Measurements from ENCODE around the gene AFAP1L1.
"Not testable (repeated sequence)": the region's sequence is repeated elsewhere in the genome, so short reads cannot be mapped to it uniquely, and the experiment has no call there.

The AFAP1L1 gene

DNA sequence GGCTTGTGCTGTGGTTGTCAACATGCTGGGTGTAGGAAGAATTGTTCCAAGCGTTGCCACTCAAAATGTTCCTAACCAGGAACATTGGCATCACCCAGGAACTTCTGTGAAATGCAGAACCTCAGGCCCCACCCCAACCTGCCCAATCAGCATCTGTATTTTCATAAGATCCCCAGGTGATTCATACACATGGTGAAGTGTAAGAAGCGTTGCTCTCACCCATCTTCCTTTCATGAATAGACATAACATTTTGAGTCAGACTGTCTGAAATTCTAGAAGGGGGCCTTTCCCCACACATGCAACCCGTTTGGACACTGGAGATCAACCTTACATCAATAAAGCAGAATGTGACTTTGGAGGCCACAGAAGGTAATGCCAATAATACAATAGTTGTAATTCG lies 9.3 kb upstream of the AFAP1L1 start:
- no peak for DNase-seq

DNA sequence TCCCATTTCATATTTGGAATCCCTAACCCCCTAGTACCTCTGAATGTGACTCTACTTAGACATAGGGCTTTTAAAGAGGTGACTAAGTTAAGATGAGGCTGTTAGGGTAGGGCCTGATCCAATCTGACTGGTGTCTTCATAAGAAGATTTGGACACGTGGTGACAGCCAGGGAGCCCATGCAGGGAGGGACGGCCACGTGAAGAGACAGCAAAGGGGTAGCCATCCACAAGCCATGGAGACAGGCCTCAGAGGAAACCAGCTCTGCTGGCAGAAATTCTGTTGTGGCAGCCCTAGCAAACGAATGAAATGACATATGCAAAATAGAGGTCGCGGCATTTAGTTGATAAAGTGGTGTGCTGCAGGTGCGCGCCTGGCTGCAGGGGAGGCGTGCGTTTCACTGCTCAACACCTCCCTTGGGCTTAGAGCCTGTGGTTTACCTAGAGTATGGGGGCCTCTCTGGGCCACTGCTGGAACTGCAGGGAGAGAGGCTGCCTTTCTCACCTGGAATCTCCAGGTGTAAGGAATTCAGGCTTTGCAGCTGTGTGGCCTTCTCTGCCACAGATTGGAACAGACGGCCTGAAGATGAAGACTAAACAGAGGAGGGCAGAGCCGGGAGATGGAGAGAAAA lies 7.1 kb upstream of the AFAP1L1 start:
- peak; percentile 6 for DNase-seq

DNA sequence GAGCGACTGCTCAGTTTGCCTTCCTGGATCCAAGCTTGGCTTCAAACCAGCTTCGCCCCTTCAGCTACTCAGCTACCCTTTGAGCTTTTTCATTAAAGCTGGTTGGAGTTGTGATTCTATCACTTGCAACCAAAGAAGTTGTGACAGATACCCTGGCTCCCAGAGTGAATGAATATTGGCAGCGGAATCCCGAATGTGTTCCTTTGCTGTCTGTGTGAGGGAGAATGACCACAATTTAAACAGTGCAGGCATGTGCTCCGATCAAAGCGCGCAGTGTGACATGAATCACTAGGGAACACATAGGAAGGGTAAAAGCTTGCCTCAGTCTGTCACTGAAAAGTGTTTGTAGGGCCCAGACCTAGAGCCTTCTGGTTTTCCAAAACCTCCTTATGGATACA lies 6.6 kb upstream of the AFAP1L1 start:
- DNase-seq, result no peak

DNA sequence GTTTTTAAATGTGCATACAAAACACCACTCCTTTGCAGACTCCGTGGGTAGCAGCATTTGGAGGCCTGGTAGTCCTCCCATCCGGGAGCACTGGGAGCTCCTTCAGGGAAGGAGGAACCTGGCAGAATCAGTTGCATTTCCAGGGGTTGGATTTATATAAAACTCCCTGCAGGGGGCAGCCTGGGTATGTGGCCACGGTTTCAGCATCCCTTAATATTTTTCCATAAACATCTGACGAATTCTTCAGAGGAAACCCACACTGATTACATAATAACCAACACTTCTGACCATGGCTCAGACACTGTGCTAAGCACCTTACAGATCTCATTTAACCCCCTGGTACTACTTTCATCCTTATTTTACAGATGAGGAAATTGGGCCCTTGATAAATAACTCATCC lies 6.1 kb upstream of the AFAP1L1 start:
- no peak for DNase-seq

DNA sequence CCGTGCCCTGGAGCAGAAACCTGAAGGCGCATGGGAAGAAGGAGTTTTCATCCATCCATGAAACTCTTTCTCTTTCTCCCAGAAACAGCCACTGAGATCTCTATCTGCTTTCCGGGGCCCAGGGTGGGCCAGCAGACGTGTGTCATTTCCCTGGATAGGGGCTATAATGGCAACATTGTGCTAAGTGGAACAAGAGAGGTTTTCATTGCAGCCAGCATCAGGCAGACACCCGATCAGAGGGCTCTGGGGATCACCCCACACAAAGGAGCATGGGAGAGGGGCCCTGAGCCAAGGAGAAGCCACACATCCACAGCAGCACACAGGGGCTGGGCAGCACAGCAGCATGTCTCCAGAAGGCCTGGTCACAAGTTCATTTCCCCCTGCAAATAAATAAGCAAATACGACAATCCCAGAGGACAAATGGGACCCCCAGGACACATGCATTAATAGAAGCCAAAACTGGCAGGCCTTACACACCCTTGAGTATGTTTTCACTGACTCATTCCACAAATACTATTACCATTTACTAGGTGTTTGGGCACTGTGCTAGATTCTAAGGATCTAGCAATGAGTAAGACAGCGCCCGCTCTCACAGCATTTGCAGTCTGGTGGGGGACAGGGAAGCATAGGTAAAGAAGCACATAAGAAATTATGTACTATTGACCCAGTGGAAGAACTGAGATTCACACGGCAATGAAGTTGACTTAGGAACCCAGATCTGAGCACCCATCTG lies 4.3 kb upstream of the AFAP1L1 start:
- DNase-seq, result no peak

DNA sequence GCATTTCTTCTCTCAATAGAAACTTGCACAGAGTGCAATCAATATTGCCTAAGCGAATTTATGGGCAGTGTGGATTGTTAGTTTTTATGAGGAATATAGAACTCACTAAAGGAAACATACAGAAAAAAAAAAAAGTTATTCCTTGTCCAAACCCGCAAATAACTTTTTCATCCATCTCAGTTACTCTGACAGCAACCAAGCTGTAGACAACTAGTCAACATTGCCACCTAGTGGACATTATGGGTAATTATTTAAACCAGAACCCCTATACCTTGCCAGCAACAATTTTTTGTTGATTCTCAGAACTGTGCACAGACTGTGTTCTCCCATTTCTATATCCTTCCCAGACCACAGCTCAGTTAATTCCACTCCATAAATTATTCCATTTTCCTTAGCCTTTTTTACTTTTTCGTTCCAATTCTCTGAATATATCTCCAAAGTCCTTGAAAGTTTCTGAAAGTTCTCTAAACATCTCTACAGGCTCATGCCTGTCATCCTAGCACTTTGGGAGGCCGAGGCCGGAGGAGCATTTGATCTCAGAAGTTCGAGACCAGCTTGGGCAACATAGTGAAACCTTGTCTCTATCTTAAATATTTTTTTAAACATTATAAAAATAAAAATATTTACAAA lies 2.6 kb upstream of the AFAP1L1 start:
- peak; percentile 63 for DNase-seq

DNA sequence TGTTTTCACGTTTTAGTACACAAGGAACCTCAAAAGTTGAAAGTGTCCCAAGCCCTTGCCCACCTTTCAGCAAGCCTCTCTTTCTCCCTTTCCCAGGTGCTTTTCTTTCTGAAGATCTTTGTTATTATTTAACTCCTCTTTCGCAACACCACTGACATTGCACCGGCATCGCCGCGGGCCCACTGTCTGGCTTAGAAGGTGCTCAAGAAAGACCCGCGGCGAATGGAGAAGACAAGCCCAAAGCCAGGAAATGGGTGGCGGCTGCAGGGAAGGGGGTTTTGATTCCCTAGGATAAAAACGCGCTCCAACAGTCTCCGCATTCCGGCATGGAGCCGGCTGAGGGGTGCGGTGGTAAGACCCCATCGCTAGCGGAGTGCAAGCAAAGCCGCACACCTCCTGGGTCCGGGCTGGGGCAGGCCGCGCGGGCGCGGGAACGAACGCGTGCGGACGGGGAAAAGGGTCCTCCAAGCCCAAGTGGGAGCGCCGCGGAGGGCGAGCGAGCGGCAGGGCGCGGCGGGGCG lies 404 bp upstream of the AFAP1L1 start:
- no peak for DNase-seq

DNA sequence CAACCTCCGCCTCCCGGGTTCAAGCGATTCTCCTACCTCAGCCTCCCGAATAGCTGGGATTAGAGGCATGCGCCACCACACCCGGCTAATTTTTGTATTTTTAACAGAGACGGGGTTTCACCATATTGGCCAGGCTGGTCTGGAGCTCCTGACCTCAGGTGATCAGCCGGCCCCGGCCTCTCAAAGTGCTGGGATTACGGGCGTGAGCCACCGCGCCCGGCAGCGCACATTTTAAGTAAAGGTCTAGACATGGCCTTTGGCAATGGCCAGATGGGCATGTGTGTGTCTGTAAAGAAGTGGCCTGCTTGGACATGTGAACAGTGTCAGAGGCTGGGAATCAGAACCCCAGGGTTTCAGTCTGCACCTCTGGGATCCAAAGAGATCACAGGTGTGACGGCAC lies 1.1 kb downstream of the AFAP1L1 start:
- DNase-seq, result not testable (repeated sequence)

DNA sequence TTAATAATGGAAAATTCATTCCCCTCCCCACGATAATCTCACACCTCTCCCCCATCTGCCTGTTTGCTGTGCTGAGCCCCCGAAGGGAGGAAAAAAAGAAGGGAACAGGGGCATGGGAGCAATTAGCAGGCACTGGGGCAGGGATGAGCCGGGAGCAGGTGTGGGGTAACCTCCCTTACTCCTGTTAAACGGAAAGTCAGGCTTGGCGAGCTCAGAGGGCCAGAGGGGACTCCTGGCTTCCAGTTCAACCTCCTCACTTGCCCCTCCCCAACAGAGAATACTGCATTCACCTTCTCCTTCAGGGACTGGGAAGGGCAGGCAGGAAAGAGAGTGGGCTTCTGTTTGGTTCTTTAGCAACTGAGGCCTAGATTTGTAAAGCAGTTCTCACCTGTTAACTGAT lies 1.6 kb downstream of the AFAP1L1 start:
- DNase-seq, result no peak

DNA sequence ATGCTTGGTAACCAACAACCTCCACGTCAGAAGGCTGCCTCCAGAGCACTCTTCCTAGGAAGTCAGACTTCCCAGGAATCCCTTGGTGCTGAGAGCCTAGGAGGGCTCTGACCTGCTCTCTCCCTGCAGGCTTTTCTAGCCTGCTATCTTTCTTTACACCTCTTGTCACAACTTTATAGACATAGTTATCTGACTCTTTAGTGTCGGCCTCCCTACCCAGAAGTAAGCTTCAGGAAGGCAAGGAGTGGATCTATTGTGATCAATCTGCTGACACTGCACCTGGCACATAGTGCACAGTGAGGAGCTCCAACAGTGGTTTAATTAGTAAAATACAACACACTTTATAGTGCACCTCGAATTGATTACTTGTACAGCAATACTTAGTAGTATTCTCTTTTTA lies 2.3 kb downstream of the AFAP1L1 start:
- DNase-seq, result no peak

DNA sequence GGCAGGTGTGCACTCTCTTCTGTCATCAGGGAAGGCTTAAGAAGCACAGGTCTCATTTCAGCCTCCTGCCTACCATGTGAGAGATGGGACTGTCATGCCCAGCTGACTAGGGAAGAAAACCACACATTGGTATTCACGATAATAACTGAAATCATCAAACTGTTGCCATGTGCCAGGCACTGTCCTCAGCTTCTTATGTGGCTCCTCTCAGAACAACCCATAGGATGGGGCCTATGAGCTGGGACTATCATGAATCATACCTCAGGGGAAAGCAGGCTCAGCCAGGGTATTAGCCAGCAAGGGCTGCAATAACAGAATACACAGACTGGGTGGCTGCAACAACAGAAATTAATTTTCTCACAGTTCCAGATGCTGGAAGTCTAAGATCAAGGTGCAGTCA lies 3.3 kb downstream of the AFAP1L1 start:
- no peak for DNase-seq

DNA sequence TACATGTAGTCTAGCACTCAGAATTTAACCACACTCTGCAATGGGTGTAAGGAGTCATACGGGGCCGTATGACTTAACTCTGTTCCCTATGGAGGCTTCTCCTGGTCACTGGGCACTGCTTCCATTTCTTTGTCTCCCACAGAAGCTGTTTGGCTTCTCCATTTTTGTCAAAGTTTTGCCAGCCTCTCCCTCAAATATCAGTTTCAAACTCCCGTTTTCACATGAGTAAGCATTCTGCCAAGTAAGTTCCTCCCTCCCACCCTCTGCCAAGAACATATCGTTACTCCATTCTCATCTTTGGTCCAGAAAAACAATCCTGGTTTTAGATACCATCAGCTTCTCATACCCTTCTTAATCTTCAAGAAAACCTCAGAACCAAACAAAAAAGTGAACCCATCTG lies 6.1 kb downstream of the AFAP1L1 start:
- no peak for DNase-seq

DNA sequence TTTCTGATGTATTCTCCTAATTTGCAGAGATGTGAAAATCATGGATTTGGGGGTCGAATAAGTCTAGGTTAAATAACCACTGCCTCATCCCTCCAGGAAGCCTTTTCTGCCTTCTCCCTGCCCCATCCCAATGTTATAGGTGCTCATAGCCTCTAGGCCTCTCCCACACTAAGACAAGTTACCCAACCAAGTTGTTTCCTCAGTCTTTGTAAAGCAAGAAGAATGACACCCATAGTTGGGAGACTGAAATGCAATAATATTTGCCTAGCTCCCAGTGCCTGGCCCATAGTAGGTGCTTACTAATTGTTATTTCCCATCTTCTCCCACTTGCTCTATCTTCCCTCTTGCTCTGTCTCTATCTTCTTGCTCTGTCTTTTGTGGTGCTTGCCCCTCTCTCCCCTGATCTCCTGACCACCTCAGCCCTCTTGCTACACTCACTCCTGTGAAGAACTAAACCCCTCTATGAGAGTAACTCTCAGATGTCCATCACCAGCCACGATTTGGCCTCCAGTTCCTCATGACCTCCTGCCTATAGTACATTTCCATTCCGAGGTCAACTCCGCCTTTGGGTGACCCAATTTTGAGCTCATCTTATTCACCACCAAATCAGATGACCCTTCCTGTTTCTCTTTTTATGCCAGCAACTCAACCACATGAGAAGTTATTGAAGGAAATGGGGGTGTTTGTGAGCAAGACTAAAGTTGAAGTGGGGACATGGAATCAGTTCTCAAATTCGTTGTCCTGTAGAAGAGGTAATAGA lies 7.0 kb downstream of the AFAP1L1 start:
- DNase-seq, result no peak

DNA sequence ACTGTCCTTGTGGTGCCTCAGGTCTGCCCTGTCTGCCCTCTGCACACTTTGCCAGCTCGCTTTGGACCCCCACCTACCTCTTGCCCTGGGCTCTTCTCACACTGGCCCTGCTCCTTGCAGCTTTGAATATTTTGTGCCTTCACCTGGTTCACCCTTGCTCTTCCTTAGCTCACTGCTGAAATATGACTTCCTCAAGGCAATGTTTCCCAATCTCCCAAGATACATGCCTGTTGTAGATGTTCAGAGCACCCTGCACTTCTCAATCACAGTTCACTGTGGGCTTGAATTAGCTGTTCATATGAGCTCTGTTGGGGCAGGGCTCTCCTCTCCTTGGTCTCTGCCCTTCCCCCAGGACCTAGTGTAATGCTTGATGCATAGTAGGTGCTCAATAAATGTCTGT lies 8.0 kb downstream of the AFAP1L1 start:
- DNase-seq, result no peak

DNA sequence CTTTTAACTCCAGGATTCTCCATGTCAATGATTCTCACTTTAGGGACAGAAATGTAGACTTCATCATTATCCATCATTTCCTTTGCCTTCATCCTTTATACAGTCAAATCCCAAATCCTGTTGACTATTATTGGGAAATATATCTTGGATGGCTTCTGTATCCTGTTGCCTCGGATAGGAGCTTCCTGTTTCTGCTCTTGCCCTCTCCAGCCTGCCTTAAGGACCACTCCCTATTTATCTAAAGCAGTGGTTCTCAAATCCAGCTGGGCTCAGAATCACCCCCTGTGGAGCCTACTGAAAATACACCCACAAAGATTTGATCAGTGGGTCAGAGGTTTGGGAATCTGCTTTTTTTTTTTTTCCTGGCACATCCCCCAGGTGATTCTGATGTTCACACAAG lies 8.5 kb downstream of the AFAP1L1 start:
- DNase-seq, result peak; percentile 10

DNA sequence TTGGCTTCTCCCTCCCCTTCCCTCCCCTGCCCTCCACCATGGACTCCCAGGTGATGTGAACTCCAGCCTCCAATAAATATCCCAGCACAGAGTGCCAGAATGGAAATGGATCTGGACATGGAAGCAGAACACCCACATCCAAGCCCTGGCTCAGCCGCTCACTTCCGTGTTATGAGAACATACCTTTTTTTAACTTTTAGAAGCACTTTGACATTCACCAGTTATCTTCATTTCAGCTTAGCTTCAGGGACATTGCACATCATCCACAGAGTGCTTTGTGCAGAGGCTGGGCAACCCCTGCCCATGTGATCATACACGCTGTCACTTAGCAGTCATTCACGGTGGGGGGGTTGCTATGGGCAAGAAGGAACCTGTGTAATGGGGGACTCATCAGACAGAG lies 9.1 kb downstream of the AFAP1L1 start:
- DNase-seq, result no peak

DNA sequence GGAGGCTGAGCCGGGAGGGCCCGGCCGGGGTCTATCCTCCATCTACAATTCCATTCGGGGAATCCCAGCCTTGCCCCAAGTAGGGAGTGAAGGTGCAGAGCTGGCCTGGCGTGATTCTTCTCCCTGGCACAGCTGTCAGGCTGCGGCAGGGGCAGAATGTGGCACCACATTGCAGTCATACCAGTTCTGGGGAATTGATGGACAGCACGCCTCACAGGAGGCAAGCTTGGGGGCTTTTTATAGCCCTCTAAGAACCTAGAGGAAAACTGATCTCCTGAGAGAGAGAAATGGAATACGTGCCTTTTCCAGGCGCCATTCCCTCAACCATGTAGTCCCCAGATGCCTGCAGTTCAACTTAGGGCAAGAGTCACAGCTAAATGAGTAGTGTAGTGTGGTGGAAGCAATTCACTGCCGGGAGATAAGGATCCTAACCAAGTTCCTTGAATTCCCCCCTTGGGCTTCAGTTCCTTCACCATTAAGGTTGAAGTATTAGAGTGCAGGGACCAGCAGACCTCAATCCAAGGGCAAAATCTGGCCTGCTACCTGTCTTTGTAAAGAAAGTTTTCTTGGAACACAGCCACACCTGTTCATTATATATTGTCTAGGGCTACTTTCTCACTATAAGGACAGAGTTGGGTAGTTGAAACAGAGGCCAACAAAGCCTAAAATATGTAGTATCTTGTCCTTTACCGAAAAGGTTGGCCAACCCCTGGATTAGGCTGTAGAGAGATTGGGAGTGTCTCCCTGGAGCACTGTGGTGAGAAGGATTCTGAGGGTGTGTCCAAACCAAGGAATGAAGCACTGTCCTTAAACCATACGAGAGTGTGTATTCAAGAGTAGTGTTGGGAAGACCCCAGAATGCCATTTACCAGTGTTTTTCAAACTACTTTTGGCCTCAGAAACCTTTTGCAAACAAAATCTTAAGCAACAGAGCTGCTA lies 10.6 kb downstream of the AFAP1L1 start:
- no peak for DNase-seq

DNA sequence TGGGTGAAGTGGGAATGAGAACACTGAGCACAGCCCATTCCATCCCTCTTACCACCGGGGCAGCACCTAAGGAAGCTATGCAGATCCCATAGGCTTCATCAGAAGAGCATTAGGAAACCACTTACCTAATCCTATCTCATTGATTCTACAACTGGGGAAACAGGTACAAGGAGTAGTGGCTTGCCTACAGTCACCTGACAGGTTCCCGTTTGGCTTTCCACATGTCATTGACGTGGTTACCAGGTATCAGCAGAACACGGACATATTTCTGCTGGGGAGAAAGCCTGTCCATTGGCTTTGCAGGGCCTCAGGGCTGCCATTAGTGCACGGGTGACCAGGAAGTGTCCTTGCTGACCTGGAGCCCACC lies 11.3 kb downstream of the AFAP1L1 start:
- DNase-seq, result no peak

DNA sequence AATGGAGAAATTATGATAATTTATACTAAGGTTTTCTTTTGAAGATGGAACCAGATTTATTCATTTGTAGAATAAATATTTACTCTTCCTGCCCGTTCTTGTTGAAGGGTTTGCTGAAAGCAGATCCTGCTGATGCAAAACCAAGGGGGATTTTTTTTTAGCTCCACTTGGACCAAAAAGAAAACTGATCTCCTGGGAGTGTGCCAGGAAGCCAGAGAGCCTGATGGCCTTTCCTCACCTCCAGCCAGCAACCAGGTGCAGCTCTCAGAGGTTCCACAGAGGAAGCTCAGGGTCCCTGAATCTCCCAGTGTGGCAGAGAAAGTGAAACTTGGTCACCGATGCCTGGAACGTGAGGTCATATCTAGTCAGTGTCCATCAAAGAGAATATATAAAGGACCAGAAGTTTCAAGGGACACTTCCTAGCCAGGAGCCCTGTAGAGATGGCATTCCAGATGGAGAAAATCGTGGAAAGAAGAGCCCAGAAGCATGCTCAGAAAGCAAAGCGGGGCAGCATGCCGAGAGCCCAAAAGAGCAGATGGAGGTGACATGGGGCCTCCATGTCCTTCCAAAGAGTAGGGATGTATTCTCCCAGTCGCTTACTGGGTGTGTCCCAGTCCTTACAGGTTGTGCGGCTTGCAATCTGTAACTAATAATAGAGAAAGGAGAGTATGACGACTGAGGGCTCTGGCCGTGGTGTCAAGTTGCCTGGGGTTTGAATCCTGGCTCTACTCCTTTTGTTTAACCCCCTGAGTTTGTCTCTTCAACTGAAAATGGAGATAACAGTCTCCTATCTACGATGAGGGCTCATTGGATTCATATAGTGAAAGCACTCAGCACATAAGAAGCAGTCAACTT lies 12.2 kb downstream of the AFAP1L1 start:
- DNase-seq, result peak; percentile 10

DNA sequence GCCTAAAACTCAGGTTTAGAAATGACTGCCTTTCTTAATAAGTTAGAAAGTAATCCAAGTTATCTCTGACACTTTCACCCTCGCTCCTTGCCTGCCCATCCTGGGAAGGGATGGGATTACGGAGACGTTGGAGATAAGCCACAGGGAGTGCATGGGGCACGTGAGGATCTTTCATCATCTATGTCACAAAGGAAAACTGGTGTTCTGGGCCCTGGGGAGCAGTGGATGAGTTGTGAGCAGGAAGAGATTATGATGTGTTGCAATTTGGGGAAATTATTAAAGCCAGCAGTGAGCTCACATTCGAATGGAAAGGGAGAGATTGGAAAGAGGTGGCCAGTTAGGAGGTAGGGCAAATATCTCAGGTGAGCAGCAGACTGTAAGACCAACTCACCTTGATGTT lies 12.8 kb downstream of the AFAP1L1 start:
- DNase-seq, result no peak

DNA sequence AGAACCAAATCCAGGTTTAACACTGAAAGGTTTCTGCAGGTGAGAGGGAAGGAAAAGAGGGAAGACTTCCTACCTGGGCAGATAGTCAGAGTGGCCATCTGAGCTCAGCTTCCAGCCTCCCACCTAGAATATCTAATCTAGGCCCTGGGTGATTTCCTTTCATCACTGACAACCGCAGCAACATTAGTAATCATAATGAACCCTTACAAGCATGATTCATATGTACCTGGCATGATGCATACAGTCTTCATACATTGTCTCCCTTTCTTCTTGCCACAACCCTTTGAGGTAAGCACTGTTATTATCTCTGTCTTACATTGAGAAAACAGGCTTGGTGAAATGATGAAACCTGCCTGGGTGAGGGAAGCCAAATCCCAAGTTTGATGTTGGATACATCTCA lies 13.5 kb downstream of the AFAP1L1 start:
- no peak for DNase-seq

All from NCI-H748 treated with DMSO at 0.1 percent for 48 hours (cell line).